ENCODE measurements around the gene KRTAP5-6.

The KRTAP5-6 gene

GRCh38 chr11:1733009-1733715, 36.2 kb downstream of the KRTAP5-6 start:
- in situ Hi-C loops (cut with HindIII; ENCODE audit: low sequenced_read_pairs), result no loop called here
- no peak for DNase-seq (ENCODE audit: low read depth)
- no peak overlapping the region for H3K4me3 ChIP-seq (ENCODE audit: low read depth, low read length)
- TF ChIP-seq CTCF (IDR thresholded peaks at IDR 0.05; ENCODE audit: low read depth, low read length, missing control alignments), result no peak

GRCh38 chr11:1733716-1734640, 37.0 kb downstream of the KRTAP5-6 start:
- H3K4me3 ChIP-seq (ENCODE audit: low read depth, low read length), result no peak overlapping the region
- in situ Hi-C loops (cut with HindIII; ENCODE audit: low sequenced_read_pairs), result no loop called here
- no peak for DNase-seq (ENCODE audit: low read depth)
- no peak for TF ChIP-seq CTCF (IDR thresholded peaks at IDR 0.05; ENCODE audit: low read depth, low read length, missing control alignments)

GRCh38 chr11:1734641-1735081, 37.7 kb downstream of the KRTAP5-6 start:
- no peak for DNase-seq (ENCODE audit: low read depth)
- no peak overlapping the region for H3K4me3 ChIP-seq (ENCODE audit: low read depth, low read length)
- no peak for TF ChIP-seq CTCF (IDR thresholded peaks at IDR 0.05; ENCODE audit: low read depth, low read length, missing control alignments)
- in situ Hi-C loops (cut with HindIII; ENCODE audit: low sequenced_read_pairs), result loop anchor here (5.0 kb wide), 1 partner anchor 38 kb away; no protein-coding TSS in a partner anchor

GRCh38 chr11:1735271-1735670, 38.3 kb downstream of the KRTAP5-6 start:
- DNase-seq (ENCODE audit: low read depth), result no peak
- in situ Hi-C loops (cut with HindIII; ENCODE audit: low sequenced_read_pairs), result loop anchor here (5.0 kb wide), 1 partner anchor 37 kb away; no protein-coding TSS in a partner anchor
- H3K4me3 ChIP-seq (ENCODE audit: low read depth, low read length), result no peak overlapping the region
- no peak for TF ChIP-seq CTCF (IDR thresholded peaks at IDR 0.05; ENCODE audit: low read depth, low read length, missing control alignments)

GRCh38 chr11:1736447-1736992, 39.5 kb downstream of the KRTAP5-6 start:
- in situ Hi-C loops (cut with HindIII; ENCODE audit: low sequenced_read_pairs), result loop anchor here (5.0 kb wide), 1 partner anchor 36 kb away; no protein-coding TSS in a partner anchor
- no peak for DNase-seq (ENCODE audit: low read depth)
- no peak overlapping the region for H3K4me3 ChIP-seq (ENCODE audit: low read depth, low read length)
- no peak for TF ChIP-seq CTCF (IDR thresholded peaks at IDR 0.05; ENCODE audit: low read depth, low read length, missing control alignments)

GRCh38 chr11:1737080-1737757, 40.2 kb downstream of the KRTAP5-6 start:
- in situ Hi-C loops (cut with HindIII; ENCODE audit: low sequenced_read_pairs), result loop anchor here (5.0 kb wide), 1 partner anchor 35 kb away; no protein-coding TSS in a partner anchor
- no peak for TF ChIP-seq CTCF (IDR thresholded peaks at IDR 0.05; ENCODE audit: low read depth, low read length, missing control alignments)
- no peak for DNase-seq (ENCODE audit: low read depth)
- no peak overlapping the region for H3K4me3 ChIP-seq (ENCODE audit: low read depth, low read length)

All from astrocyte of the cerebellum (primary cell).